DOHH2 (cell line): ENCODE measurements around the gene PCDH9.

Source experiments
- EZH2phosphoT487 ChIP-seq: fragments of 200-600 bp; sonication (generic); IDR thresholded peaks from 2 replicates; pipeline ENCODE4 v1.6.1; 2017; ENCODE audit warnings: borderline replicate concordance, mild to moderate bottlenecking, antibody characterized with exemption, low read length, moderate library complexity, mixed read lengths
- TF ChIP-seq, protein P1 (sequence below): fragments of 200-600 bp; sonication (generic); IDR thresholded peaks from one replicate; pipeline ENCODE4 v1.5.1; 2014; ENCODE audit warnings: antibody characterized with exemption, mild to moderate bottlenecking, low read depth, low read length; ENCODE audit not compliant: poor library complexity, severe bottlenecking

DNA sequence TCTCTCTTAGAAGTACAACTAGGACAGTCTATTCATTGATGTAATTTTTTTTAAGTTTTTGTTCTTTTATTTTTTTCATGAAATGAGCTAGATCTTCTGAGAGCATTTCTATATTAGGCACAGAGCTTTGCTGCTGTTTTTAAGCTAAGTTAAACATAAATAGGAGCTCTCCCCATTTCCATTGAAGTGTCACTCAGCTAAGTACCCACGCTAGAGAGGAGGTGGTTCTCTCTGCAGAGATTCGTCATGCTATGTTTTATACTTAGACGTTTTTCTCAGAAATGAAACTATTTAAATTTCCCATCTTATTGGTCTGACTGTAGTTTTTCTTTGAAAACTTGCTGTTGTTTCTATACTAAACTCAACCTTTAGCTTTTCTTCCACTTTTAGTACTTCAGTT, 271.5 kb downstream of the PCDH9 start:
- TF ChIP-seq, protein P1, sequence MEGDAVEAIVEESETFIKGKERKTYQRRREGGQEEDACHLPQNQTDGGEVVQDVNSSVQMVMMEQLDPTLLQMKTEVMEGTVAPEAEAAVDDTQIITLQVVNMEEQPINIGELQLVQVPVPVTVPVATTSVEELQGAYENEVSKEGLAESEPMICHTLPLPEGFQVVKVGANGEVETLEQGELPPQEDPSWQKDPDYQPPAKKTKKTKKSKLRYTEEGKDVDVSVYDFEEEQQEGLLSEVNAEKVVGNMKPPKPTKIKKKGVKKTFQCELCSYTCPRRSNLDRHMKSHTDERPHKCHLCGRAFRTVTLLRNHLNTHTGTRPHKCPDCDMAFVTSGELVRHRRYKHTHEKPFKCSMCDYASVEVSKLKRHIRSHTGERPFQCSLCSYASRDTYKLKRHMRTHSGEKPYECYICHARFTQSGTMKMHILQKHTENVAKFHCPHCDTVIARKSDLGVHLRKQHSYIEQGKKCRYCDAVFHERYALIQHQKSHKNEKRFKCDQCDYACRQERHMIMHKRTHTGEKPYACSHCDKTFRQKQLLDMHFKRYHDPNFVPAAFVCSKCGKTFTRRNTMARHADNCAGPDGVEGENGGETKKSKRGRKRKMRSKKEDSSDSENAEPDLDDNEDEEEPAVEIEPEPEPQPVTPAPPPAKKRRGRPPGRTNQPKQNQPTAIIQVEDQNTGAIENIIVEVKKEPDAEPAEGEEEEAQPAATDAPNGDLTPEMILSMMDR: no peak
- TF ChIP-seq EZH2phosphoT487: no peak
